H9 (cell line): ENCODE data around the gene SLC24A4. TPM values are rescaled to one million over a fixed set of nuclear protein-coding genes. Genes with fewer than 3 reads are reported as not detected.

Experiments
- DNase-seq: peaks from one replicate; pipeline ENCODE4 v3.0.0-alpha.2; 2017
- H2AFZ ChIP-seq: one replicate; pipeline ENCODE4 v1.6.1; 2013; ENCODE audit warnings: mild to moderate bottlenecking, low read length, control low read depth, moderate library complexity
- H2AK5ac ChIP-seq: 2 replicates; pipeline ENCODE4 v1.6.1; 2013; ENCODE audit warnings: low read length, control low read depth, mixed read lengths; ENCODE audit not compliant: insufficient read length
- H2BK120ac ChIP-seq: one replicate; pipeline ENCODE4 v1.6.1; 2013; ENCODE audit warnings: low read depth, mild to moderate bottlenecking, low read length, control low read depth, inconsistent platforms; ENCODE audit not compliant: poor library complexity, severe bottlenecking
- H2BK12ac ChIP-seq: 2 replicates; pipeline ENCODE4 v1.6.1; 2013; ENCODE audit warnings: low read length, control low read depth, mixed read lengths, low read depth; ENCODE audit not compliant: insufficient read length
- H2BK15ac ChIP-seq: 2 replicates; pipeline ENCODE4 v1.6.1; 2013; ENCODE audit warnings: low read depth, low read length, control low read depth
- H2BK20ac ChIP-seq: one replicate; pipeline ENCODE4 v1.6.1; 2013; ENCODE audit warnings: low read depth, mild to moderate bottlenecking, low read length, control low read depth, inconsistent platforms; ENCODE audit not compliant: poor library complexity, severe bottlenecking
- H2BK5ac ChIP-seq: 2 replicates; pipeline ENCODE4 v1.6.1; 2013; ENCODE audit warnings: low read length, control low read depth, mixed read lengths; ENCODE audit not compliant: insufficient read length
- H3K14ac ChIP-seq: 2 replicates; pipeline ENCODE4 v1.6.1; 2013; ENCODE audit warnings: low read length, control low read depth; ENCODE audit not compliant: insufficient read depth
- H3K18ac ChIP-seq: 2 replicates; pipeline ENCODE4 v1.6.1; 2013; ENCODE audit warnings: low read depth, mild to moderate bottlenecking, mixed read lengths, low read length, control low read depth; ENCODE audit not compliant: insufficient read length
- H3K23ac ChIP-seq: 2 replicates; pipeline ENCODE4 v1.6.1; 2013; ENCODE audit warnings: low read length, control low read depth, mixed read lengths, low read depth; ENCODE audit not compliant: insufficient read length
- H3K23me2 ChIP-seq: 2 replicates; pipeline ENCODE4 v1.6.1; 2013; ENCODE audit warnings: low read depth, mild to moderate bottlenecking, mixed read lengths, low read length, control low read depth; ENCODE audit not compliant: insufficient read length, poor library complexity, severe bottlenecking
- H3K27ac ChIP-seq: 2 replicates; pipeline ENCODE4 v1.5.1; 2013; ENCODE audit warnings: low read length, control low read depth, mixed read lengths, low read depth; ENCODE audit not compliant: insufficient read length
- H3K27me3 ChIP-seq: 2 replicates; pipeline ENCODE4 v1.6.1; 2013; ENCODE audit warnings: low read length, control low read depth, inconsistent platforms; ENCODE audit not compliant: insufficient read depth
- H3K4ac ChIP-seq: 2 replicates; pipeline ENCODE4 v1.6.1; 2013; ENCODE audit warnings: low read depth, mild to moderate bottlenecking, control low read depth, inconsistent platforms, low read length, moderate library complexity
- H3K4me1 ChIP-seq: 2 replicates; pipeline ENCODE4 v1.6.1; 2013; ENCODE audit warnings: low read length, control low read depth, inconsistent platforms; ENCODE audit not compliant: insufficient read depth
- H3K4me2 ChIP-seq: 2 replicates; pipeline ENCODE4 v1.6.1; 2013; ENCODE audit warnings: low read length, control low read depth, mixed read lengths; ENCODE audit not compliant: insufficient read length, insufficient read depth
- H3K56ac ChIP-seq: 2 replicates; pipeline ENCODE4 v1.6.1; 2013; ENCODE audit warnings: low read depth, mild to moderate bottlenecking, mixed read lengths, low read length, control low read depth; ENCODE audit not compliant: insufficient read length
- H3K79me1 ChIP-seq: 2 replicates; pipeline ENCODE4 v1.6.1; 2013; ENCODE audit warnings: low read depth, mild to moderate bottlenecking, moderate library complexity, low read length, control low read depth, inconsistent platforms; ENCODE audit not compliant: insufficient read depth, poor library complexity, severe bottlenecking
- H3K79me2 ChIP-seq: 2 replicates; pipeline ENCODE4 v1.6.1; 2013; ENCODE audit warnings: low read length, control low read depth, inconsistent platforms; ENCODE audit not compliant: insufficient read depth
- H3K9ac ChIP-seq: 2 replicates; pipeline ENCODE4 v1.6.1; 2013; ENCODE audit warnings: low read length, control low read depth, mixed read lengths; ENCODE audit not compliant: insufficient read length; ENCODE audit errors: extremely low read depth
- H3K9me3 ChIP-seq: one replicate; pipeline ENCODE4 v1.6.1; 2013; ENCODE audit warnings: low read depth, low read length, inconsistent platforms; ENCODE audit not compliant: control insufficient read depth
- H3T11ph ChIP-seq: one replicate; pipeline ENCODE4 v1.6.1; 2013; ENCODE audit warnings: mild to moderate bottlenecking, low read length, control low read depth, inconsistent platforms
- H4K20me1 ChIP-seq: one replicate; pipeline ENCODE4 v1.6.1; 2013; ENCODE audit not compliant: control insufficient read depth, insufficient read length, insufficient read depth
- H4K5ac ChIP-seq: 2 replicates; pipeline ENCODE4 v1.6.1; 2013; ENCODE audit warnings: low read depth, mild to moderate bottlenecking, mixed read lengths, low read length, control low read depth; ENCODE audit not compliant: insufficient read length
- H4K8ac ChIP-seq: replicated peaks from 2 replicates; pipeline ENCODE4 v1.6.1; 2013; ENCODE audit warnings: low read length, control low read depth, mixed read lengths, low read depth; ENCODE audit not compliant: insufficient read length
- H4K91ac ChIP-seq: 2 replicates; pipeline ENCODE4 v1.6.1; 2013; ENCODE audit warnings: low read depth, mild to moderate bottlenecking, moderate library complexity, mixed read lengths, low read length, control low read depth; ENCODE audit not compliant: insufficient read length
- H3K27ac Mint-ChIP-seq, 3 experiments: 2 replicates in 2 of 3; 3 replicates in 1 of 3; pipeline ENCODE4 v1.8.0; 2020 to 2021; ENCODE audit warnings: mixed read lengths in 3 of 3, mild to moderate bottlenecking in 1 of 3, moderate library complexity in 1 of 3
- H3K27me3 Mint-ChIP-seq: 2 replicates; pipeline ENCODE4 v1.8.0; 2021; ENCODE audit warnings: low read depth, mild to moderate bottlenecking, moderate library complexity, mixed read lengths
- H3K36me3 Mint-ChIP-seq, 3 experiments: 2 replicates in 2 of 3; 3 replicates in 1 of 3; pipeline ENCODE4 v1.8.0; 2020 to 2021; ENCODE audit warnings: low read depth in 3 of 3, mixed read lengths in 3 of 3; ENCODE audit not compliant: insufficient read depth in 1 of 3
- H3K4me1 Mint-ChIP-seq, 2 experiments: 2 replicates each; pipeline ENCODE4 v1.8.0; 2020; ENCODE audit warnings: mixed read lengths in 2 of 2
- H3K4me3 Mint-ChIP-seq, 2 experiments: 2 replicates in 1 of 2; 3 replicates in 1 of 2; pipeline ENCODE4 v1.8.0; 2020 to 2021; ENCODE audit warnings: mild to moderate bottlenecking in 2 of 2, mixed read lengths in 2 of 2, moderate library complexity in 1 of 2
- H3K9me3 Mint-ChIP-seq, 2 experiments: 2 replicates in 1 of 2; 3 replicates in 1 of 2; pipeline ENCODE4 v1.8.0; 2020; ENCODE audit warnings: mild to moderate bottlenecking in 2 of 2, mixed read lengths in 2 of 2, moderate library complexity in 1 of 2
- CTCF ChIP-seq: fragments of 200-600 bp; sonication (generic); conservative IDR thresholded peaks from 3 replicates; pipeline ENCODE4 v1.8.0; 2021; ENCODE audit warnings: antibody characterized with exemption, mild to moderate bottlenecking
- WGBS: extraction: QIAGEN DNeasy Blood & Tissue Kit; methylation state at CpG from one replicate; pipeline ENCODE4 v1.1.7; 2013; ENCODE audit warnings: missing lambda C conversion rate, low lambda C conversion rate, mixed read lengths; ENCODE audit not compliant: insufficient read length; ENCODE audit errors: extremely low coverage; 5-methylcytosine and 5-hydroxymethylcytosine counted together
- total RNA-seq: library from RNA; stranded (reverse); gene quantifications from 2 replicates; pipeline ENCODE4 v1.2.1, GENCODE V29; 2021

Gene SLC24A4
- total RNA-seq, 1 experiment from 2014 or later: 0.24 TPM

- Histone ChIP-seq H2AFZ (no peak overlapping the region), H3T11ph (no peak overlapping the region), H2BK15ac (no peak overlapping the region), H3K27ac (no peak overlapping the region), H4K20me1 (no peaks in the 10 kb centered on the region), H3K4ac (no peak overlapping the region), H3K14ac (no peak overlapping the region), H4K91ac (no peak overlapping the region), H3K27me3 (no peaks in the 10 kb centered on the region), H2BK20ac (no peak overlapping the region), H4K8ac (no peak overlapping the region), H2BK12ac (no peak overlapping the region), H3K9me3 (no peaks in the 10 kb centered on the region), H2AK5ac (no peak overlapping the region), H3K56ac (no peak overlapping the region), H3K4me1 (no peaks in the 10 kb centered on the region), H3K79me2 (no peaks in the 10 kb centered on the region), H3K4me2 (no peak overlapping the region), H4K5ac (no peak overlapping the region), H3K18ac (no peak overlapping the region), H3K9ac (no peak overlapping the region), H3K23me2 (no peaks in the 10 kb centered on the region), H3K79me1 (no peaks in the 10 kb centered on the region), H2BK5ac (no peak overlapping the region), H3K23ac (no peak overlapping the region), H2BK120ac (no peak overlapping the region)
- no peaks in the 10 kb centered on the region for H3K4me1 Mint-ChIP-seq
- TF ChIP-seq CTCF: no peak
- no CpG with 5 or more reads among the region's 1 CpG for WGBS
- no peak for DNase-seq
- no peaks in the 10 kb centered on the region for H3K36me3 Mint-ChIP-seq
- no peak overlapping the region for H3K4me3 Mint-ChIP-seq
- H3K27ac Mint-ChIP-seq: no peak overlapping the region
- no peaks in the 10 kb centered on the region; a peak in 1 of 5 replicates for H3K9me3 Mint-ChIP-seq
- H3K27me3 Mint-ChIP-seq: peaks cover 30% of the 10 kb centered on the region
Measured at GRCh38 chr14:92314182-92314581, 8.8 kb upstream of the SLC24A4 start.
